Calu3 (cell line): ENCODE measurements around the gene BICDL2. TPM values are rescaled to one million over a fixed set of nuclear protein-coding genes. Genes with fewer than 3 reads are reported as not detected.

Experiments used
- BruUV-seq: library from RNA; stranded (reverse); fragments of 400-500 nt; replicated peaks from 2 replicates; lab custom pipeline; 2021; lab: Mats Ljungman, UMichigan
- CTCF ChIA-PET: fragments of 300-600 bp; sonication (Branson Sonifier 250); formaldehyde crosslinking; loops from one replicate; lab custom pipeline; 2022; ENCODE audit warnings: antibody characterized with exemption; lab: Charles Lee
- DNase-seq: peaks from one replicate; pipeline ENCODE4 v3.0.0; 2022
- H3K27ac Mint-ChIP-seq: one replicate; pipeline ENCODE4 v1.8.0; 2022; ENCODE audit warnings: mixed read lengths; ENCODE audit not compliant: unreplicated experiment
- H3K27me3 Mint-ChIP-seq: one replicate; pipeline ENCODE4 v1.8.0; 2022; ENCODE audit warnings: mixed read lengths; ENCODE audit not compliant: unreplicated experiment
- H3K36me3 Mint-ChIP-seq: one replicate; pipeline ENCODE4 v1.8.0; 2022; ENCODE audit warnings: mild to moderate bottlenecking, moderate library complexity, mixed read lengths; ENCODE audit not compliant: insufficient read depth, unreplicated experiment
- H3K4me1 Mint-ChIP-seq: one replicate; pipeline ENCODE4 v1.8.0; 2022; ENCODE audit warnings: mild to moderate bottlenecking, low read depth, mixed read lengths; ENCODE audit not compliant: unreplicated experiment
- H3K4me3 Mint-ChIP-seq: one replicate; pipeline ENCODE4 v1.8.0; 2022; ENCODE audit warnings: mild to moderate bottlenecking, low read depth, moderate library complexity, mixed read lengths; ENCODE audit not compliant: unreplicated experiment
- H3K9me3 Mint-ChIP-seq: one replicate; pipeline ENCODE4 v1.8.0; 2022; ENCODE audit warnings: low read depth, mixed read lengths; ENCODE audit not compliant: unreplicated experiment
- CTCF ChIP-seq: fragments of 200-600 bp; IDR thresholded peaks from one replicate; pipeline ENCODE4 v1.8.0; 2022; ENCODE audit warnings: antibody characterized with exemption; ENCODE audit not compliant: unreplicated experiment
- intact Hi-C: fragments of 100-400 bp; cut with micrococcal nuclease; formaldehyde crosslinking; loops from one replicate; pipeline ENCODE4 v1.10.0; 2022; ENCODE audit not compliant: unreplicated experiment
- total RNA-seq: library from RNA; stranded (reverse); gene quantifications from 2 replicates; pipeline ENCODE4 v1.2.3, GENCODE V29; 2022

Gene BICDL2
- total RNA-seq, 1 experiment from 2014 or later, result 59.4 TPM

- no peak overlapping the region for H3K4me3 Mint-ChIP-seq
- CTCF ChIA-PET, result interaction anchor here (1.4 kb wide), 1 partner anchor 32 kb away, joined by 3 read pairs; no protein-coding TSS in a partner anchor
These were observed 36.8 kb downstream of the BICDL2 start for GRCh38 chr16:2999929-3000328.

GRCh38 chr16:2996298-2996697 is 40.4 kb downstream of the BICDL2 start:
- no peaks in the 10 kb centered on the region for H3K9me3 Mint-ChIP-seq
- H3K4me3 Mint-ChIP-seq, result no peak overlapping the region
- peaks cover 19% of the 10 kb centered on the region for H3K4me1 Mint-ChIP-seq
- CTCF ChIA-PET, result no interaction called here
- no peak for TF ChIP-seq CTCF
- intact Hi-C loops, result no loop called here
- H3K36me3 Mint-ChIP-seq, result peaks cover 38% of the 10 kb centered on the region
- H3K27me3 Mint-ChIP-seq, result no peaks in the 10 kb centered on the region
- H3K27ac Mint-ChIP-seq, result no peak overlapping the region
- DNase-seq, result no peak
- no TSS peak for BruUV-seq

More at GRCh38 chr16:2999929-3000328, 36.8 kb downstream of the BICDL2 start:
- H3K4me1 Mint-ChIP-seq, result peaks cover 11% of the 10 kb centered on the region
- H3K27me3 Mint-ChIP-seq, result no peaks in the 10 kb centered on the region
- peaks cover 50% of the 10 kb centered on the region for H3K36me3 Mint-ChIP-seq
- no peaks in the 10 kb centered on the region for H3K9me3 Mint-ChIP-seq
- no peak overlapping the region for H3K27ac Mint-ChIP-seq
- DNase-seq, result no peak
- intact Hi-C loops, result no loop called here
- TF ChIP-seq CTCF, result no peak
- BruUV-seq, result no TSS peak

GRCh38 chr16:2992383-2993081 is 44.2 kb downstream of the BICDL2 start:
- CTCF ChIA-PET, result no interaction called here
- no peak for TF ChIP-seq CTCF
- Mint-ChIP-seq H3K4me3 (no peak overlapping the region), H3K27me3 (no peaks in the 10 kb centered on the region), H3K9me3 (no peaks in the 10 kb centered on the region), H3K27ac (no peak overlapping the region), H3K36me3 (peaks cover 21% of the 10 kb centered on the region), H3K4me1 (peaks cover 8% of the 10 kb centered on the region)
- intact Hi-C loops, result no loop called here
- BruUV-seq, result no TSS peak
- DNase-seq, result no peak

GRCh38 chr16:2991566-2992261 is 45.0 kb downstream of the BICDL2 start:
- H3K4me3 Mint-ChIP-seq, result no peak overlapping the region
- H3K27me3 Mint-ChIP-seq, result no peaks in the 10 kb centered on the region
- no peak for TF ChIP-seq CTCF
- peaks cover 8% of the 10 kb centered on the region for H3K4me1 Mint-ChIP-seq
- no TSS peak for BruUV-seq
- no peak overlapping the region for H3K27ac Mint-ChIP-seq
- CTCF ChIA-PET, result no interaction called here
- no peaks in the 10 kb centered on the region for H3K9me3 Mint-ChIP-seq
- peaks cover 21% of the 10 kb centered on the region for H3K36me3 Mint-ChIP-seq
- no peak for DNase-seq
- intact Hi-C loops, result no loop called here
